Islet precursor cell (in vitro differentiated cells): ENCODE results near the gene TREM2.
A peak's percentile ranks its signal among the peaks of the same experiment; 100 is the strongest.
"Not testable (repeated sequence)": the region's sequence is repeated elsewhere in the genome, so short reads cannot be mapped to it uniquely, and the experiment has no call there.

Experiments used
- DNase-seq: peaks from one replicate; pipeline ENCODE4 v3.0.0-alpha.2; 2018

The TREM2 gene

DNA sequence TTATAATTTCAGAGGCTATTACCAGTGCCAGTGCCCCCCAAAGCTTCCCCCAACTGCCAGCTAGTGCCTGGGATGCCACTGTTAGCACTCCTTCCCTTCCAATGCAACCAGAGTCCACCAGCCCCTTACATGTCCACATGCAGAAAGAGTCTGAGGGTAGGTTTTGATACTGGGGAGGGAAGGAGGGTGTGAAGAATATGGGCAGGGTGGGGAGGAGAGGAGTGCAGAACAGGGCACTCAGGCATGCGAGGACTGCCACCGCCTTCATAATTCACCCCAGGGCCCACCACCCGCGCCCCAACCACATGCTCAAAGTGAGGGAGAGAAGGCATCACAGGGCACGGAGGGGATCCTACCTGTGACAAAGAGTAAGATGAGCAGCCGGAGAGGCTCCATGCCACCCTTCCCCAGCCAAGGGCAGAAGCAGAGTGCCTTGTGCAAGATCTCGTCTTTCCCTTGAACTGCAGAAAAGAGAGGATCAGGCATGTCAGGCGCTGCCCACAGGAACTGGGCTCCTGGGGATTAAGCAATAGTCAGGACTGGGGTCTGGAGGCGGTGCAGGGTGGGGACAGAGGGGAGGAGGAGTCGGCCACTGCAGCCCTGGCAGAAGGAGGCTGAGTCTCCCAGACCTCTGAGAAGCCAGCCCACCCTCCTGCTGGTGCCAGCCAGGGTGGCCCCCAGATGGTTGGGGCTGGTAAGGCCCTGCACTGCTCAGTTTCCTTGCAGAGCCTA lies at the start of gene TREM2:
Gene TREM2 (minus strand): TSS at position 430 of the 732 bp plus-strand sequence. CDS start 34 bp downstream, at position 396.
- DNase-seq: peak; percentile 43

DNA sequence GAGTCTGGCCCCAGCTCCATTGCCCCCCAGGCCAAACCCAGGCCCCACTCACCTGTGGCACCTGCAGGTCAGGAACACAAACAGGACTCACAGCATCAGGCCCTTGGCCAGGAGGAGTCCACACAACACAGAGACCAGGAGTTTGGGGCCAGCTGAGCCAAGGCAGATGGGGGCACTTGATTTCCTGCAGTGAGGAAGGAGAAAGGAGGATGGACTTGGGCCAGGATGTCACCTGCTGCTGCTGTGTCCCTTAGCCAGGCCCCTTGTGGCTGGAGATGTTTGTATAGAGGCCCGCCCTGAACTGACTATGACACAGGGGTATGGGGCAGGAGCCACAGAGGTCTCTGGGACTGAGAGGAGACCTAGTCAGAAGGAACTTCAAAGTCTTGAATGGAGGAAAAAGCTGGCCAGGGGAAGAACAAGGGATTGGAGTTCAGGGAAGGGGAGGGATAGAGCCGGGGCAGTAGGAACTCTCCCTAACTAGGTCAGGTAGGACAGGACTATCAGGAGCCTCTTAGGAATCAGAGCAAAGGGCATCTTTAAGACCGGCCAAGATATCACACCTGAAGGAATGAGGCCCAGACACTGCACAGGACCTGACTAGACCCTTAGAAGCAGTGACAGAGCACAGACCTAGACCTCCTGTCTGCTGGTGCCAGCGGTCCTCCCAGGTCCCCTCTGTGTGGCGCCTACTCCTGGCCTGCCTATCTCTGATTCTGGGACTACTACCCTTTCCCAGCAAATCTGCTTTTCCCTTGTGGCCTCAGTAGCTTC lies 46.8 kb upstream of the TREM2 start:
- no peak for DNase-seq

DNA sequence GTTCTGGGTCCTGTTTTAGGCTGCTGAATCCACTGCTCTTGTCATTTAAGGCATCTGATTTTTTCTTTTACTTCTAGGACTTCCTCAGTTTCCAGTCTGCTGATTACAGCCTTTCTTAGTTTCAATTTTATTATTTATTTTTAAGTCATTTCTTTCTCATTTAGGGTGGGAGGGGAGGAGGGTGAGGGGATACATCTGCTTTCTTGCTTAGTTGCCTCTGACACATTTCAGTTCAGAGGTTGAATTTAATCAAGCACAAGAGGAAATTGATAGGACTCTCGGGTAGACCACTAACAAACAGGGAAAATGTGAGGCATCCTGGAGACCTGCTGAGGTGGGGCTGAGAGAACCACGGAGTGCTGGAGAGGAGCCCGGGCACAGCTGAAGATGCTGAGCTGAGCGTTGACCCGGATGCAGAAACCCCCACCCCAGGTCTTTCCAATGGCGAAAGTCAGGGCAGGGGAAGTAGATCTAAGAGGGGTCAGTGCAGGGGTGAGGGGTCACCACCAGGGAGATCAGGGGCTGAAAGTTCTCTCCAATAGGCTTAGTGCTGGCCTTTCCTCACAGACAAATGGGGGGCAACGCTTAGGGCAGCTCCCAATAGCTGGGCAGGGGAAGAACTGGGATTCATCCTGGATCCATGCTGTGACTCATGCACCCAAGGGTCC lies 45.7 kb upstream of the TREM2 start:
- DNase-seq: no peak

DNA sequence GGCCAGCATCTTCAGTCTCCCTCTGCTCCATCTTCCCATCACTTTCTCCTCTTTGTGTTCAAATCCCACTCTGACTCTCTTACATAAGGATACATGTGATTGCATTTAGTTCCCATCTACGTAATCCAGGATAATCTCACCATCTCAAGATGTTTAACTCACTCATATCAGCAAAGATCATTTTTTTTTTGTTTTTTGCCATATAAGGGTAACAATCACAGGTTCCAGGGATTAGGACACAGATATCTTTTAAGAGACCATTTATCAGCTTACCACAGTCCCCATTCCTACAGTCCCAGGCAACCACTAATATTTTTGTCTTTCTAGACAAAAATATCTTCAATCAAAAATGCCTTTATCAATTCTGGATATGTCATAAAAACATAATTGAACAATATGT lies 41.2 kb upstream of the TREM2 start:
- DNase-seq: no peak

DNA sequence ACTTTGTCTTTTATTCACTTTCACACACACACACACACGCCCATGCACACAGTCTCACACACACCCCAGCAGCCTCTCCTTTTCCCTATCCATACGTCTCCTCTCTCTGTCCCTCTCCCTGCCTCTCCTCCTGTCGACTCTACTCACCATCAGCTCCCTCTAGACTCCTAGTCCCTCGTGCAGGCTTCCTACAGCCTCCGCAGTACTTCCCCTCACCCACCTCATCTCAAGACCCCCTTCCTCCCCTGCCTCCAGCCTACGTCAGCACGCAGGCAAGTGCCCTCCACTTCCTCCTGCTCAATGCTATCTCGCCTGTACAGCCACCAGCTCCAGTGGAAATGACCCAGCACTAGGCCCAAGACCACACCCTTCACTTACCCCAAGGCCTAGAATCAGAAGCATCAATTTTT lies 38.9 kb upstream of the TREM2 start:
- no peak for DNase-seq

DNA sequence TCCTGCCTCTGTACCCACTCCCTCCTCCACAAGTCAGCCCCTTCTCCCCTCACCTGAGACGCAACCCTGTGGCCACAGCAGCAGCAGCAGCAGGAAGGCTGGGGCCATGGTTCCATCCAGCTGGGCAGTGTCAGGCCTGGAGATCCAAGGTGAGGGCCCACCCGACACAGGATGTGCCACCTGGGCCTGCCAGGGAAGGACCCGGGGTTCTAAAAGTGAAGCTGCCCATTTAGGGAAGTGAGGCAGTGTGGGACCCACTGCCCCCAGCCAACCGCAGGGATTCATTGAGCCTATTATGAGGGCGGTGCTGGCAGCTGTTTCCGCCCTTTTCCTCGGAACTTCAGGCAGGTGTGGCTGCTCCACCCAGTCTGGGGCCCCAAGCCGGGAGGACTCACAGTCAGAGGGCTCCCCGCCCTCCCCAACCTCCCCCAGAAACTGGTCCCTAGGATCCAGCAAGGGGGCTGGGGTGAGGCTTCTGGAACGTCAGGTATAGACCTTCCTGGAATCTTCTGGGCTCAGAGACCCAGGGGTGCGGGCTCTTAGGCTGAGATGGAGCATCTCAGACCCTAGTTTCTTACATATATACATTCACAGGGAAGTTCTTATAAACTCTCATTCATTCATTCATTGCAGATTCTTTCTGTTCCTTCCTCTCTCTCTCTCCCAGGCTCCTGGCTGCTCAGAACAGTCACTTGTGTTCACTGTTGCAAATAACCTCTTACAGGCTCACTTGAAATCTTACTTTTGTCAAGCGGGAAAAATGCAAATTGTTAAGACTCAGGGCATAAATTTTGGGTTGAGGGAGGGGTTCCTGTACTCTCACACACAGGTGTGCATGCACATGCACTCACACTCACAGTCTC lies 38.2 kb upstream of the TREM2 start, which contains the start of gene TREML2:
Gene TREML2 (minus strand): TSS at position 249 of the 863 bp plus-strand sequence. CDS start 141 bp downstream, at position 108.
- no peak for DNase-seq

DNA sequence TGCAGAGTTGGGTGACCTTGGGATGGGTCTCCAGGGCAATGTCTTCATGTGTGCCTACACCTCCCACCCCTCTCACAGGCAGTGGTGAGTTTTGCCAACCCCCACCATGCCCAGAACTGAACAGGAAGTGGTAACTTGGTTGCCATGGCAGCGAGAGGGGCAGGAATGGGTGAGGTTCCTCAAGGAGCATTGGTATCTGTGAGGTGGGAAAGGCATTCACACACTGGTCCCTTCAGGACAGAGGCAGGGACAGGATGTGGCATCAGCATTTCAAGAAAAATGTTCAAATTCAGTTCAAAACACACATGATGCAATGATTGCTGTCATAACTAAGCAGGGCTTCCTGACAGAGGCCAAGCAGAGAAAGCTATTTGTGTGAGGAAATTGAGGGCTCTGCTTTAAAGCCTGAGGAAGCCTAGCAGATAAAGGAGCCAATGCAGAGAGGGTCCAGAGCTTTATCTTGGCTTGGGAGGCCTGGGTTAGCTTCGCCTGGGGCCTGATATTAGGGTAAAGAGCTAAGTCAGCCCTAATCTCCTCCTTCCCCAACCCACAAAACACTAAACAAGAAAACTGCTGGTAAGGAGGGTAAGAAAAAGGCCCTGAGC lies 37.5 kb upstream of the TREM2 start:
- DNase-seq: no peak

DNA sequence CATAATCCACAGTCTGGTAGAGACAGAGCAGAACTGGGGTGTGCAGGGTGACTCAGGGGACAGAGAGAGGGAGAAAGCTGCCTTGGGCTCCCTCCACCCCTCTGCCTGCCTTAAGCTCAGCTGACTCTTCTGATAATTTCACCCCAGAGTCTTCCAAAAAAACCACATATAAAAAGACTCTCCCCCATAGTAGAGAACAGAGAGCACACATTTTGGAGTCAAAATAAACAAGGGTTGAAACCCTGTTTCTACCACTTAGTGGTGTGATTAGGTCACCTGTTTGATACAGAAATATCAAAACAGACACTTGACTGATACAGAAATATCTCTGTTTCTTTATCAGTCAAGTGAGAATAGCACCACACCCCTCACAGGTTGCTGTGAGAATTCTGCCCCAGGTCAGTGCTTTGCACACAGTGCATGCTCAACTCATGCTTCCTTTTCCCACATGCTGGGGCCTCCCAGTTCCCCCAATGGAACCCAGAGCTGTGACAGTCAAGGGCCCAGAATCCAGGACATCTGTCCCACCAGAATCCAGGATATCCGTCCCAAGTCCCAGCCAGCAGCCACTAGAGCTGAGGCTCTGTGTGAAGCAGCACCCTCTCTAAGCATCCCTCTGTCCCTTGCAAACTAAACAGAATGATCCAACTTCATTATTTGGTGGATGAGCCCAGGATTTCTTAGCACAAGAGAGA lies 36.8 kb upstream of the TREM2 start:
- DNase-seq: no peak

DNA sequence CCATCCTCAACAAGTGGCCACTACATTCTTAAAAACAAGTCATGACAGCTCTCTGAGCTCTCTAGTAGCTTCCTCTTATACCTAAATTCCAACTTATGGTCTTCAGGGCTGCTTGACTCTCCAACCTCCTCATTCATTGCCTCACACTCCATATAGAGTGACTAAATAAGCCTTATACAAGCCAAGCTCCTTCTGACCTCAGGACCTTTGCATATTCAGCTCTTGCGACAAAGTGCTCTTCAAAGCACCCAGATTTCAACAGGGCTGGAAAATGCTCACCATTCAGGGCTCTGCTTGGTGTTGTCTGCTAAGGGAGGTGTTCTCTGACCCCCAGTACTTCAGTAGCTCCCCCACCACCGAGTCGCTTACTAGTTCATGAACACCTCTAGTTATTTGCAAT lies 34.3 kb upstream of the TREM2 start:
- DNase-seq: no peak

DNA sequence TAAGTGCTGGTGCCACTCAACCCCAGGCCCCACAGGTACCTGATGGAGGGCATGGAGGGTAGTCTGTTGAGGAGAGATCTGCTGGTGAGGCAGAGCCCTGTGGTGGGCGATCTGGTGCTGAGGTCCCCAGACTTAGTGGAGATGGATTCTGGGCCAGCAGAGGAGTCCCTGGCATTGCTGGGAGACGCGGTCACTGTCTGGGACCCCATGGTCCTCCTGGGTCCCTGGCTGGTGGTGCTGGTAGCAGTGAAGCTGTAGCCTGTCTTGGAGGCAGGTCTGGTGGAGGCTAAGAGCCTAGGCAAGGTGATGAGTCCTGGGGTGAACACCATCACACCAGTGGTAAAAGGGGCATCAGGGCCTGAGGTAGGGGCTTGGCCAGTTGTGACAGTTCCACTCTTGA lies 31.5 kb upstream of the TREM2 start:
- DNase-seq: no peak

DNA sequence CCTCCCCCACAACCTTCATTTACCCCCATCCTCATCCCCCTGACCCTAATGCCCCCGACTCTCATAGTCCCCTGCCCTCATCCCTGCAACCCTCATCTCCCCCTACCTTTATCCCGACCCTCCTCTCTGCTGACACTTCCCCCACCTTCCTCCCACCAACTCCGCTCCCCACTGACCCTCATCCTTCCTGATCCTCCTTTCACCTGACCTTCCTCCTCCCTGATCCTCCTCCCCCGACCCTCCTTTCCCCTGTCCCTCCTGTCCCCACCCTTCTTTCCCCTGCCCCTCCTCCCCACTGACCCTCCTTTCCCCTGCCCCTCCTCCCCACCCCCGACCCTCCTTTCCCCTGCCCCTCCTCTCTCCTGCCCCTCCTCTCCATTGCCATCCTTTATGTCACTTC lies 31.0 kb upstream of the TREM2 start:
- no peak for DNase-seq

DNA sequence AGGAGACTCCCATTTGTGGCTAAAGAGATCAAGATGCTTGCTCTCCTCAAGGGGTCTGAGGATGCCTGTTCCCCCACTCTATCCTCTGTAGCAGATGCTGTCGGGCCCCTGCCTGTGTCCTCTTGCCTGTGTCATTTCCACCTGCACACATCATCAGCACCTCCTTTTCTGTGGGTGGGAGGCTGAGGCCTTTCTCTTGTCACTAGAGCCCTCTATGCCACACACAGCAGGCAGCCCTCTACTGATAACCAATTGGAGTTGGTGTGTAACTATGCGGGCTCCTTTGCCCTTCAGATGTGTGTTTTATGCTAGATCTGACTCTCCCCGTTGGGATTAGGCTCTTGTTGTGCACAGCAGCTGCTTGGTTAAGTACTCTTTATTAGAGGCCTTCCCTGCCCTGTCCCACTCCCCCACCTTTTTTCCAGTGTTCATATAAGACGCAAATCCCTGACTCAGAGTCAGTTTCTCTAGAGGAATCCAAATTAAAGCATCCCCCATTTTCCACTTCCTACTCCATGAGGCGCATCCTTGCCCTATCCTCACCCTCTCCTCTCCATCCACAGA lies 30.3 kb upstream of the TREM2 start:
- no peak for DNase-seq

DNA sequence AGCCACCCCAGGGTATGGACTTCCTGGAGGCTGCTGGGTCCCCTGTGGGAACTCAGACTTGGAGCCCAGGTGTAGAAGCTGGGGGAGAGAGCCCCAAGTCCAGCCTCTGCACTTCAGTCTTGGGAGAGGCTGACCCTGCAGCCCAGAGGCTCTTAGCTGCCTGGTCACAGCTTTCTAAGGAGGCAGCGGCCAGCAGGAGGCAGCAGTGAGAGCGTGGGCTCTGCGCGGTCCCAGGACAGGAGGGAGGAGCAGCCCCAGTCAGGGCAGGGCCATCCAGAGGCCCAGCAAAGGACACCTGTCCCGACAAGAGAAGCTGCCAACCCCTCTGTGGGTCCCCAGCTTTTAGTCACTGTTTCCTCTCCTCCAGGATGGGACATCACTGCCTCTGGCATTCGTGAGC lies 28.7 kb upstream of the TREM2 start:
- peak; percentile 70 for DNase-seq

DNA sequence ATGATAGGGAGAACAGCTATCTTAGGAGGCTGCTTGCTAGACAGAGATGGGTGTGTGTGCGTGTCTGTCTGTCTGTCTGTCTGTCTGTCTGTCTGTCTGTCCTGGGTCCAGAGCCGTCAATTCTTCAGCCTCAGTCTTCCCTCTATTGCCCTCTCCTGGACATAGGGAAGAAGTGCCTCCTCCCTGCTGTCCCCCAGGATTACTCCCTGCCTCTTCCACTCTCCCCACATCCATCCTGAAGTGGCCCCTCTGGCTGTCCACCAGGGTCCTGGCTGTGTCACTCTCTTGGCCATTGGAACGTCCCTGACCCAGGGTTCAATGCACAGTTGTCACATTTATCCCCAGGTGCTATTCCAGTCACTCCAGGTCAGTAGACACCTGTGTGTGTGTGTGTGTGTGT lies 27.9 kb upstream of the TREM2 start:
- DNase-seq: no peak

DNA sequence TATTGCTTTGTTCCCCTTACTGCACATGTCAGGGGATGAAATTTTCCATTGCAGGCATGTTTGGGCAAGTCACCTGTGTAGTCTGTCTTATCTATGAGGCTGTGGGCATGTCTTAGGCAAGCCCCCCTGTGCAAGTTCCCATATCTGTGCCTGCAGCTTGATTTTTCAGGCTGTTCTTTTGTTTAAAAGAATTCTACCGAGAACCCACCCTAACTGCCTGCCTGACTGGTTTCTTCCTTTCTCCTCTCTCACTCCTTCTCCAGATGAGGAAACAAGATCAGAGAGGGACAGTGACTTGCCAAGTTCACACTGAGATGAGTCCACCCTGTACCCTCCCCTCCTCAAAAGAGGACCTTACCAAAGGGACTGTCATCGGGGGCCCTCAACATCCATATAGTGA lies 27.1 kb upstream of the TREM2 start:
- DNase-seq: no peak

DNA sequence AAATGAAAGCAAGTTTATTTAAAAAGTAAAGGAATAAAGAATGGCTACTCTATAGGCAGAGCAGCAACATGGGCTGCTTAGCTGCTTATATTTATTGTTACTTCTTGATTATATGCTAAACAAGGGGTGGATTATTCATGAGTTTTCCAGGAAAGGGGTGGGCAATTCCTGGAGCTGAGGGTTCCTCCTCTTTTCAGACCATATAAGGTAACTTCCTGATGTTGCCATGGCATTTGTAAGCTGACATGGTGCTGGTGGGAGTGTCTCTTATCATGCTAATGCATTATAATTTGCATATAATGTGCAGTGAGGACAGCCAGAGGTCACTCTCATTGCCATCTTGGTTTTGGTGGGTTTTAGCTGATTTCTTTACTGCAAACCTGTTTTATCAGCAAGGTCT lies 26.1 kb upstream of the TREM2 start:
- DNase-seq: not testable (repeated sequence)

DNA sequence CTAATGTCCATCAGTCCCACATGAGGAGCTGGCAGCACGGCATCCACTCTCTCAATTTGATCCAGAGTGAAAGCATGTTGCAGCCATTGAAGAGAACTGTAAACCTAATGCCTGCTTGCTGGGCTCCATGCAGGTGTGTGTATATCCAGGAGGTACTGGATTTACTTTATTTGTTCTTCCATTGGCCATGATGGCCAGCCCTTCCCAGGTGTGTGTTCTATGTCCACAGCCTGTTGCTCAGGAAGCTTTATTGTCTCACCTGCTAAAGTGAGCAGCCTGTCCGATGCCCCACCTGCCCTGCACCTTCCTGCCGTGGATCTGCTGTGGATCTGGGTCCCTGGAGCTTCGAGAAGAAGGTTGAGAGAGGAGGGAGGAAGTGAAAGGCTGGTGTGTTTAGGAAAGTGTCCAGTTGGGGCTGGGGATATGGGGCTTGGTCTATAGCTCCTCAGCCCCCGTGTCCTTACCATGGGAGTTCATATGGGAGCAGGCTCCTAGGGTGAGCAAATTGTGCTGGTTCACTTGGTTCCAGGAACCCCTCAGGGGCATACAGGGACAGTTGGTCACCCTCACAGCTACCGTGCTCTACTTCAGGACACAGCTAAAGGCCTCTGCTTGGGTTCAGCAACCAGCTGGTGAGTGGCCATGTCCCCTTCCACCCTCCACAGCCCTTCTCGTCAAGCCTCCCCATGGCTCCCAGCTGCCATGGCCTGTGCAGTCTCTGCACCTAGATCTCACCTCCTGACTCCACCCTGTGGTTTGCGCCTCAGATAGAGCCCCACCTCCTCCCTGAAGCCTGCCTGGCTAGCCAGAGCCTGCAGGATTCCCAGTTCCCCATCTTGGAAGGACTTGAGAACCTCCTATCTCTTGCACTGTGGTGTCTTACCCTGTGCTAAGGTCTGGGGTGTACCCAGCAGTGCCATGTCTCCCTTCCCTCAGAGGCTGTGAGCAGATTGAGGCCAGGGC lies 25.3 kb upstream of the TREM2 start:
- DNase-seq: no peak

DNA sequence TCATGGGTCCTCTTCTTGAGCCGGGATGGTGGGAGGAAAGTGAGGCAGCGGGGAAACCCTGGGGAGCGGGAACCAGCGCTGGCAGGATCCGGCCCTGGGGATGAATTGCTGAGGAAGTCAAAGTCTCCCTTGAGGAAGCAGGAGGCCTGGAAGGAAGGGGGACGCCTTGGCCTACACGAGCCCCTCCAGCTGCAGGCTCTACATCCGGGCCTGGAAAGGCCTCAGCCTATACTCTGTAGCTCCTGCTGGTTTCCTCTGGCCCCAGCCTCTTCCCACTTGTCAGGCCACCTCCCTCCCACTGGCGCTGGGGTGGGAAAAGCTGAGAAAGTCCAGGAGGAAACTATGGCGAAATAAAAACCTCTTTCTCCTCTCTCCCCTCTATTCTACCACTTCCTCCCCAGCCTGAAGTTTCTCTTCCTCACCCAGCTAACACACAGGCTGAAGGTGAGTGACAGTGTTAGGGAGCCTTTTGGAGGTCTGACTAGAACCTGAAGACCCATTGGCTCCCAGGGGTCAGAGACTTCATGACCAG lies 23.2 kb upstream of the TREM2 start:
- DNase-seq: no peak

DNA sequence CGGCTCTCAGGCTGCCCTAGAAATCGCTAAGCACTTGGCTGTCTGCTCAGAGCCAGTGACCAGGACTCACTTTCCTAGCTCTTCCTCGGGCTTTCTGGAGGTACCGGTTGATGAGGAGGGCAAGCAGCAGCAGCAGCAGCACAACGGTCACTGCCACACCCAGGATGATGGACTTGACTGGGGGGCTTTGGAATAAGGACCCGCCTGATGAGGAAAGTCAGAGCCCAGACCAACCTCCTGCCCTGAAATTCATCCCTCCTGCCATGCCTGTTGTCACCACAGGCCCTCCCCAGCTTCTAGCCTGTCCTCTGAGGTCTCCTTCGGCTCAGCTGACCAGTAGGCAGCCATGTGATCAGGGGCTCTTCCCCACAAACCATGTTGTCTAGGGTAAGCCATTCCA lies 21.8 kb upstream of the TREM2 start:
- DNase-seq: no peak
